Mononuclear cell (primary cell): ENCODE results near the gene AMDHD2. TPM values are rescaled to one million over a fixed set of nuclear protein-coding genes. Genes with fewer than 3 reads are reported as not detected.
A peak's percentile ranks its signal among the peaks of the same experiment; 100 is the strongest.

ENCODE experiments used
- H3K27me3 ChIP-seq: 2 replicates; pipeline ENCODE4 v1.6.0; 2011; ENCODE audit warnings: low read length, control low read depth; ENCODE audit not compliant: insufficient read depth
- H3K4me1 ChIP-seq: 2 replicates; pipeline ENCODE4 v1.5.1; 2011; ENCODE audit warnings: mild to moderate bottlenecking, low read length, control low read depth; ENCODE audit not compliant: insufficient read depth
- H3K4me3 ChIP-seq: 2 replicates; pipeline ENCODE4 v1.5.1; 2011; ENCODE audit warnings: mild to moderate bottlenecking, low read length, moderate library complexity
- H3K9me3 ChIP-seq: 2 replicates; pipeline ENCODE4 v1.5.1; 2011; ENCODE audit warnings: low read depth, mild to moderate bottlenecking, control low read depth, low read length
- total RNA-seq: library from RNA; depleted of rRNA; stranded (reverse); fragments of >200 nt; gene quantifications from one replicate; pipeline ENCODE4 v1.2.3, GENCODE V29; 2012

AMDHD2 gene, protein sequence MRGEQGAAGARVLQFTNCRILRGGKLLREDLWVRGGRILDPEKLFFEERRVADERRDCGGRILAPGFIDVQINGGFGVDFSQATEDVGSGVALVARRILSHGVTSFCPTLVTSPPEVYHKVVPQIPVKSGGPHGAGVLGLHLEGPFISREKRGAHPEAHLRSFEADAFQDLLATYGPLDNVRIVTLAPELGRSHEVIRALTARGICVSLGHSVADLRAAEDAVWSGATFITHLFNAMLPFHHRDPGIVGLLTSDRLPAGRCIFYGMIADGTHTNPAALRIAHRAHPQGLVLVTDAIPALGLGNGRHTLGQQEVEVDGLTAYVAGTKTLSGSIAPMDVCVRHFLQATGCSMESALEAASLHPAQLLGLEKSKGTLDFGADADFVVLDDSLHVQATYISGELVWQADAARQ
- total RNA-seq = 49.7 TPM

DNA sequence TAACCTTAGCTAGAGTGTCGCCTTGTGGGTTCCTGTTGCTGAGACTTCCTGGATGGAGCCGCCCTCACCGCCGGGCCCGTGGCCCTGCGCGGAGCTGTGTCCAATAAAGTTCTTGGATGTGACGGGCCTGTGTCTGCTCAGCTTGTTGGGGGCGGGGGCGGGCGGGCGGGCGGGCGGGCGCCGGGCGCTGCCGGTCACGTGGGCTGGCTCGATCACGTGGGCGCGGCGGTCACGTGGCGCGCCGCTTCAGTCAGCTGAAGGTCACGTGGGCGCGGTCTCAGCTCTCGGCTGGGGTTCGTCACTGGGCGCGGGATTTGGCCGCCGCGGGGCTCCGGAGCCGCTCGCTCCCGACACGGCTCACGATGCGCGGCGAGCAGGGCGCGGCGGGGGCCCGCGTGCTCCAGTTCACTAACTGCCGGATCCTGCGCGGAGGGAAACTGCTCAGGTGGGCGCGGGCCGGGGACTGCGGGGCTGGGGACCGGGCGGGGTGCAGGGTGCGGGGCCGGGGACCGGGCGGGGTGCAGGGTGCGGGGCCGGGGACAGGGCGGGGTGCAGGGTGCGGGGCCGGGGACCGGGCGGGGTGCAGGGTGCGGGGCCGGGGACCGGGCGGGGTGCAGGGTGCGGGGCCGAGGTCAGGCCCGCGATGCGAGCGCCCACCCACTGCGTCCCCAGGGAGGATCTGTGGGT is at the start of gene AMDHD2:
AMDHD2 (plus strand) TSS at position 275 of the 687 bp plus-strand sequence; CDS start at position 363, 88 bp downstream.
- H3K4me1 ChIP-seq = peaks cover 55% of the 10 kb centered on the region
- H3K4me3 ChIP-seq = peak within 1 kb of the TSS; percentile 44
- H3K9me3 ChIP-seq = no peaks in the 10 kb centered on the region
- no peaks in the 10 kb centered on the region for H3K27me3 ChIP-seq

DNA sequence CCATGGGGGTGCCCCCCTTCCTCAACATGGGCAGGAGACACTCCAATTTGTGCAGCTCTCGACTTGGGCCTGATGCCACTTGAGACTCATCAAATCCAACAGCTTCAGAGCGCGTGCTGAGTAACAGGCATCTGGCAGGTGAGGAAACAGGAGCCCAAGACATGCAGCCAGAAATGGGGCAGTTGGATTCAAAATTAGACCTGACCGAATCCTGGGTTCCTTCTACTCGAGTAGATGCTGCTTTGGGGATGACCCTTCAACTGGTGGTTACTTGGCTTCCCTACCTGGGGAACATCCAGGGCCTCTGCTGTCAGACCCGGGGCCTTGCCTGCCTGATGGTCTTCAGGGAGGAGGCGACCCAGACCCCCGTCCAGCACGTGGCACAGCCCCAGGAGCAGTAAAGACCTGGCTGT is 49.6 kb upstream of the AMDHD2 start:
- peaks cover 47% of the 10 kb centered on the region for H3K4me1 ChIP-seq
- H3K27me3 ChIP-seq = peaks cover 52% of the 10 kb centered on the region
- no peak overlapping the region for H3K4me3 ChIP-seq
- H3K9me3 ChIP-seq = no peaks in the 10 kb centered on the region

DNA sequence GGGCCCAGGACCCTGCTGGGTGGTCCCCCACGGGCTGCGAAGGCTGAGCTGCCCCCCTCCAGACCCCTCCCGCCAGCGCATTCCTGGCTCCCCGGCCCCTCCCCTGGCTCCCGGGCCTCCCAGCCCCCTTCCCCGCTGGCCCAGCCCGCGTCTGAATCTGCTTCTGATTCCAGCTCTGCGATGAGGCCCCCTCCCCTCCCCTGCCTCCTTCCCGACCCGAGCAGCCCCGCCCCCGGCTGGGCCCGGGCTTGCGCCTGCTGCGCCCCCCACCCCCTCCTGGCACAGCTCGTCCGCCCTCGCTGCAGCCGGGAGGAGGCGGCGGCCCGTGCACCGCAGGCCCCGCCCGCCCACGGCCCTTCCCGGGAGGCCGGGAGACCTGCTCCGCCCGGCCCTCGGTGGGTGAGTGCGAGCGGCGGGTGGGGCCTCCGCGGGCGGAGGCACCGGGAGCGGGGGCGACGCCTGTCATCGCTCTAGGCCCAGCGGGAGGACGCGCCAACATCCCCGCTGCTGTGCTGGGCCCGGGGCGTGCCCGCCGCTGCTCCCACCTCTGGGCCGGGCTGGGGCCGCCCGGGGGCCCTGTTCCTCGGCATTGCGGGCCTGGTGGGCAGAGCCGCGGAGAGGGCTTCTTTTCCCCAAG is 49.0 kb upstream of the AMDHD2 start, which contains the start of gene NTN3:
NTN3 (plus strand) TSS at position 282 of the 637 bp plus-strand sequence. CDS start 405 bp downstream, outside the sequence.
- Histone ChIP-seq H3K4me3 (no peak within 1 kb of the TSS), H3K4me1 (peaks cover 52% of the 10 kb centered on the region)

DNA sequence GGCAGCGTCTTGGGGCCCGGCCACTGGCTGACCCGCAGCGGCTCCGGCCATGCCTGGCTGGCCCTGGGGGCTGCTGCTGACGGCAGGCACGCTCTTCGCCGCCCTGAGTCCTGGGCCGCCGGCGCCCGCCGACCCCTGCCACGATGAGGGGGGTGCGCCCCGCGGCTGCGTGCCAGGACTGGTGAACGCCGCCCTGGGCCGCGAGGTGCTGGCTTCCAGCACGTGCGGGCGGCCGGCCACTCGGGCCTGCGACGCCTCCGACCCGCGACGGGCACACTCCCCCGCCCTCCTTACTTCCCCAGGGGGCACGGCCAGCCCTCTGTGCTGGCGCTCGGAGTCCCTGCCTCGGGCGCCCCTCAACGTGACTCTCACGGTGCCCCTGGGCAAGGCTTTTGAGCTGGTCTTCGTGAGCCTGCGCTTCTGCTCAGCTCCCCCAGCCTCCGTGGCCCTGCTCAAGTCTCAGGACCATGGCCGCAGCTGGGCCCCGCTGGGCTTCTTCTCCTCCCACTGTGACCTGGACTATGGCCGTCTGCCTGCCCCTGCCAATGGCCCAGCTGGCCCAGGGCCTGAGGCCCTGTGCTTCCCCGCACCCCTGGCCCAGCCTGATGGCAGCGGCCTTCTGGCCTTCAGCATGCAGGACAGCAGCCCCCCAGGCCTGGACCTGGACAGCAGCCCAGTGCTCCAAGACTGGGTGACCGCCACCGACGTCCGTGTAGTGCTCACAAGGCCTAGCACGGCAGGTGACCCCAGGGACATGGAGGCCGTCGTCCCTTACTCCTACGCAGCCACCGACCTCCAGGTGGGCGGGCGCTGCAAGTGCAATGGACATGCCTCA is 48.3 kb upstream of the AMDHD2 start:
- Histone ChIP-seq H3K4me1 (peaks cover 53% of the 10 kb centered on the region), H3K27me3 (peaks cover 49% of the 10 kb centered on the region), H3K9me3 (no peaks in the 10 kb centered on the region), H3K4me3 (no peak overlapping the region)

More for the DNA sequence above, 49.0 kb upstream of the AMDHD2 start, which contains the start of gene NTN3:
- H3K9me3 ChIP-seq = no peaks in the 10 kb centered on the region
- peaks cover 52% of the 10 kb centered on the region for H3K27me3 ChIP-seq

DNA sequence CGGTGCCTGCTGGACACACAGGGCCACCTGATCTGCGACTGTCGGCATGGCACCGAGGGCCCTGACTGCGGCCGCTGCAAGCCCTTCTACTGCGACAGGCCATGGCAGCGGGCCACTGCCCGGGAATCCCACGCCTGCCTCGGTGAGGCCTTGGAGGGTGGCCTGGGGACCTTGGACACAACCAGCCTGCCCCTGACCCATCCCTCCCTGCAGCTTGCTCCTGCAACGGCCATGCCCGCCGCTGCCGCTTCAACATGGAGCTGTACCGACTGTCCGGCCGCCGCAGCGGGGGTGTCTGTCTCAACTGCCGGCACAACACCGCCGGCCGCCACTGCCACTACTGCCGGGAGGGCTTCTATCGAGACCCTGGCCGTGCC is 47.7 kb upstream of the AMDHD2 start:
- H3K27me3 ChIP-seq = peaks cover 43% of the 10 kb centered on the region
- no peaks in the 10 kb centered on the region for H3K9me3 ChIP-seq
- no peak overlapping the region for H3K4me3 ChIP-seq
- peaks cover 51% of the 10 kb centered on the region for H3K4me1 ChIP-seq

DNA sequence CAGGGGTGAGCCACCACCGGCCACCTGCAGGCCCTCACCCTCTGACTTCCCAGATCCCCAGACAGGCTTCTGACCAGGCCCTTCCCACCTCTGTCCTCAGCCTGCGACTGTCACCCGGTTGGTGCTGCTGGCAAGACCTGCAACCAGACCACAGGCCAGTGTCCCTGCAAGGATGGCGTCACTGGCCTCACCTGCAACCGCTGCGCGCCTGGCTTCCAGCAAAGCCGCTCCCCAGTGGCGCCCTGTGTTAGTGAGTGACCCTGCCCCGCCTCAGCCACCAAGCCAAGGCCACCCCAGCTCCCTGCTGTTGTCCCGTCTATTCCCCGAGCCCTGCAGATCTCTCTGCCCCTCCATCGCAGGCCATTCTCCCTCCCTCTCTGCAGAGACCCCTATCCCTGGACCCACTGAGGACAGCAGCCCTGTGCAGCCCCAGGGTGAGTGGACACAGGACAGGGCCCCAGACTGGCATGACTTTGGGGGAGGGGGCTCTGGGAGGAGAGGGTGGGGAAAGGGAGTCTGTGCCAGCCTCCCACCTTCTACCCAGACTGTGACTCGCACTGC is 47.2 kb upstream of the AMDHD2 start:
- Histone ChIP-seq H3K4me1 (peaks cover 47% of the 10 kb centered on the region), H3K4me3 (no peak overlapping the region), H3K27me3 (peaks cover 43% of the 10 kb centered on the region), H3K9me3 (no peaks in the 10 kb centered on the region)

DNA sequence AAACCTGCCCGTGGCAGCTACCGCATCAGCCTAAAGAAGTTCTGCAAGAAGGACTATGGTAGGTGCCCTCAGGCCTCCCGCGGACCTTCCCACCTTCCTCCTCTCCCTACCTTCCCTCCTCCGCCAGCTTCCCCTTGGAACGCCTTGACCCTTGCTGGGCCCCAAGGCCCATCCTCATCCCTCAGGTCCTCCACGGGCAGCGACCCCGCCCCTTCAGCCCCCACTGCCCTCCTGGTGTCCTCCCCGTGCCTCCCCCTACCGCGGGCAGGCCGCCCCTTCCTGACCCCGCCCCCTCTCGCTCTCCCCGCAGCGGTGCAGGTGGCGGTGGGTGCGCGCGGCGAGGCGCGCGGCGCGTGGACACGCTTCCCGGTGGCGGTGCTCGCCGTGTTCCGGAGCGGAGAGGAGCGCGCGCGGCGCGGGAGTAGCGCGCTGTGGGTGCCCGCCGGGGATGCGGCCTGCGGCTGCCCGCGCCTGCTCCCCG is 46.7 kb upstream of the AMDHD2 start:
- Histone ChIP-seq H3K4me3 (no peak overlapping the region), H3K4me1 (peaks cover 41% of the 10 kb centered on the region)

DNA sequence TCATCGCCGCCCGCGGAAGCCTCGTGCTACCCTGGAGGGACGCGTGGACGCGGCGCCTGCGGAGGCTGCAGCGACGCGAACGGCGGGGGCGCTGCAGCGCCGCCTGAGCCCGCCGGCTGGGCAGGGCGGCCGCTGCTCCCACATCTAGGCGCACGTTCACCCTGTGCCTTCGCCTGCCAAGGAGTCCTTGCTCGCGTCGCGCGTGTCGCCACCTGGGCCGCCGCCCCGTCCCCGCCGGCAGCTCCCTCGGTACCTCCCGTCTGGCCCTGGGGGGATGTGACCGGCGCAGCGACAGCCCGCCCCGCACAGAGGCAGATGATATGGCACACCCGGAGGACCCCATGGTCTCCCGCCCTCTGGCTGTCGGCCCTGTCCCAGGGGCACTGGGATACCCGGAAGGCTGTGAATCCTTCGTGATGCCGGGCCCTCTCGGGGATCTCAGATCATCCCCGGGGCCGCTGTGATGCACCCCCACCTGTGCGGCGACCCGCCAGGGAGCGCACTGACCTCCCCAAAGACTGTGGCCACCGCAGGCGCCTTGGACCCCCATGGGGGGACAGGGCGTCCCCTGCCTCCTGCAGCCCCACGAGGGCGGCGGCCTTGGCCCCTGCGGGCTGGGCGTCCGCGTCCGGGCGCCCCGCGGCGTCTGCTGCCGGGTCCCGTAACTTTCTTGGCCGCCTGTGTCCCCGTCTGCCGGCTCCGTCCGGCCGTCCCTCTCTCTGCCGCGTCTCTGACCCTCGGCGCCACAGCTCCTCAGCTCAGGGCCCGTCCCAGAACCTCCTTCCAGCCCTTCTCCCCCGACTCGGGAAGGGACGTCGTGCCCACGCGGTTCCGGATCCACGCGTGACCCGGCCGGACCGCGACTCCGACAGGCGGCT is 45.9 kb upstream of the AMDHD2 start:
- Histone ChIP-seq H3K4me3 (peak overlapping the region; percentile 50), H3K9me3 (no peaks in the 10 kb centered on the region), H3K27me3 (peaks cover 35% of the 10 kb centered on the region), H3K4me1 (peaks cover 36% of the 10 kb centered on the region)

More for the DNA sequence above, 46.7 kb upstream of the AMDHD2 start:
- H3K9me3 ChIP-seq = no peaks in the 10 kb centered on the region
- H3K27me3 ChIP-seq = peaks cover 39% of the 10 kb centered on the region

DNA sequence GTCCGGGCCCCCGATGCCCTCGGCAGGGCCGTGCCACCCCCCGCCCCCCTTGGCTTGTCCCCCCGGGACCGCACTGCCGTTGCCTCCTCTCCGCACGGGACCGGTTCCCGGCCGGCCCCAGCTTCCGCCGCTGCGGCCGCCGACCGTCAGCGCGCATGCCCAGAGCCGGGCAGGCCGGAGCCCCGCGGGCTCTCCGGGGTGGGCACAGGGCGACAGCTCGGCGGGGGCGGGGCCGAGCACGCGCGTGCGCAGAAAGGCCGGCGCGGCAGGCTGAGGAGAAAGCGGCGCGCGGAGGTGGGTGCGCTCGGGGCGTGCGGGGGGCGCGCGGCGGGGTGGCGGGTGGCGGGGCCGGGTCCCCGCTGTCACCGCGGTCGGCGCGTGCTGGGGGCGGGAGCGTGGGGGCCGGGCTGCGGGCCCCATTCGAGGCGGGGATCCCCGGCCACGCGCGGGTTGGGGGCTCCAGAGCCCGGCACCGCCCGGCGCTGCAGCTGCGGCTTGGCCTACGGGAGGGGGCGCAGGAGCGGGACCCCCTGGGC is 45.2 kb upstream of the AMDHD2 start, which contains the start of gene TBC1D24:
TBC1D24 (plus strand) TSS at position 251 of the 536 bp plus-strand sequence. CDS start 21,022 bp downstream, outside the sequence.
- H3K4me3 ChIP-seq = peak within 1 kb of the TSS; percentile 50
- H3K4me1 ChIP-seq = peaks cover 35% of the 10 kb centered on the region
- H3K27me3 ChIP-seq = peaks cover 28% of the 10 kb centered on the region

DNA sequence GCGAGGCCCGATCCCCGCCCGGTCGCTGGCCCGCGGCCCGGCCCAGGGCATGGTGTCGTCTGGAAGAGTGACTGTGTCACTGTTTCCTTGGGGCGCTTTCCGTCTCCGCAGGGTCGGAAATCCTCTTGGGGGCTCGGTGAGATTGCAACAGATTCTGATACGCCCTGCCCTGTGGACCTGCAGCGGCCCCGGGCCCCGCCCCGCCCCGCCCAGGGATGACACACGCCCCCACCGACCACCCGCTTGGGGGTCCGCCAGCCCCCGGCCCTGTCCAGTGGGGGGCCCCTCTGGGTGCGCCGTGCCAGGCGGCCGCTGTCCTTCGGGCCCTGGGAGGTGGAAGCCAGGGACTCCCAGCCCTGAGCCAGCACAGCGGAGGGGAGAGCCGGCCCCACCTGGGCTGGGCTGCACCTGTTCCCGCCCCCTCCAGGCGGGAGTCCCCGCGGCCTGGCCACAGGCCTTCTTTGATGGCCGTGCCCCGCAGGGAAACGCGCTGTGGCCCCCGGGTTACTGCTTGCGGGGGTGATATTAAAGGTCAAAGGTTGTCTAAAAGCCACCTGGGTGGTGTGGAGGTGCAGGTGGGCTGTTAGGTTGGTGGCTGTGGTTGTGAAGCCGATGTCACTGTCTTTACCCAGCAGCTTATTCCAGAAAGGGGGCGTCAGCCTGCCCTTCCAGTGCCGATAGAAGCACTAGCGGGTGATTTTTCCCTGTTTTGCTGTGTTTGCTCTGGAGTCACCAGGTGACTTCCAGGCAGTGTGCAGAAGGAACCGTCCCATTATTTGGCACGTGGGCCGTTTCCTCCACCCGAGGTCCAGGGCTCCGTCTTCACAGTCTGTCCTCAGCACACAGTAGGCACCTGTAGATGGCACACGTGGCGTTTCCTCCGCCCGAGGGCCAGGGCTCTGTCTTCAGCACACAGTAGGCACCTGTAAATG is 44.5 kb upstream of the AMDHD2 start:
- peaks cover 35% of the 10 kb centered on the region for H3K4me1 ChIP-seq
- H3K27me3 ChIP-seq = peaks cover 21% of the 10 kb centered on the region
- peak overlapping the region; percentile 50 for H3K4me3 ChIP-seq

More for the DNA sequence above, 45.2 kb upstream of the AMDHD2 start, which contains the start of gene TBC1D24:
- H3K9me3 ChIP-seq = no peaks in the 10 kb centered on the region

DNA sequence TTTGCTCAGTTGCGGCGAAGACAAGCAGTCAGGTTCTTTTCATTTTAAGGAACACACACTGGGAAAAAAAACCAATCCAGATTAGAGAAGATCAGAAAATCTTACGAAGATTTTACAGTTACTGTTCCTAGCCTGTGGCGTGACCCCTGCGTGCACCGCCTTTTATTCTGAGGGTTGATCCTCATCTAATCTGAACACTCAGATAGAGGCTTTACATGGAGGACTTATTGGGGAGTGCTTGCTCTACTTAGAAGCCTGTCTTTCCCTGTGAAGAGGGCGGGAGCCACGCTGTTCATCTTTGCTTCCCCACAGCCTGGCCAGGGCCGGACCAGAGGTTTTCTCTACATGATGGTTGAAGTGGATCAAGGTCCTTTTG is 43.8 kb upstream of the AMDHD2 start:
- peaks cover 33% of the 10 kb centered on the region for H3K4me1 ChIP-seq
- no peak overlapping the region for H3K4me3 ChIP-seq
- no peaks in the 10 kb centered on the region for H3K9me3 ChIP-seq
- peaks cover 20% of the 10 kb centered on the region for H3K27me3 ChIP-seq

More for the DNA sequence above, 44.5 kb upstream of the AMDHD2 start:
- H3K9me3 ChIP-seq = no peaks in the 10 kb centered on the region

DNA sequence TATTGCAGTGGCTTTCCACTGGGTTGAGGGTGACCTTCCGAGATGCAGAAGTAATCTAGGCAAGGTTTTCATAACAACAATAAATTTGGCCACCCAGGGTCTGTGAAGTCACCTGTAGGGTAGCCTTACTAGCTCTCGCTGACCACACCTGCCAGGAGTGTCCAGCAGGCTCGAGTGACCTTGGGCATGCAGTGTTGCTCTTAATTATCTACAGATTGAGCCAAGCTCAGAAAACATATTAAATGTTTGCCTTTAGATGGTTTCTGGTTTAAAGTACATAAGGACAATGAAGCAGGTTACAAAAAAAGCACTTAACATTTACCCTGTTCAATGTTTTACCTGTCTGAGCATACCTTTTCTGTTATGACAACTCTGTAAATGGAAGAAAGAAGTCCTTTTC is 43.4 kb upstream of the AMDHD2 start:
- H3K27me3 ChIP-seq = peaks cover 17% of the 10 kb centered on the region
- no peak overlapping the region for H3K4me3 ChIP-seq
- peaks cover 29% of the 10 kb centered on the region for H3K4me1 ChIP-seq
- H3K9me3 ChIP-seq = no peaks in the 10 kb centered on the region
